Kidney epithelial cell (primary cell): Measurements from ENCODE around the gene EPB41L1. TPM values are rescaled to one million over a fixed set of nuclear protein-coding genes. Genes with fewer than 3 reads are reported as not detected.

ENCODE experiments used
- DNase-seq: peaks from one replicate; pipeline ENCODE4 v3.0.0-alpha.2; 2010; ENCODE audit warnings: low read depth
- H3K27me3 ChIP-seq: 2 replicates; pipeline ENCODE4 v1.6.0; 2011; ENCODE audit warnings: low read length; ENCODE audit not compliant: control insufficient read depth, insufficient read depth
- H3K36me3 ChIP-seq: 2 replicates; pipeline ENCODE4 v1.5.1; 2011; ENCODE audit warnings: low read length; ENCODE audit not compliant: control insufficient read depth, insufficient read depth
- H3K4me3 ChIP-seq: 2 replicates; pipeline ENCODE4 v1.5.1; 2011; ENCODE audit warnings: low read depth, mild to moderate bottlenecking, control low read depth, low read length
- CTCF ChIP-seq: IDR thresholded peaks from 2 replicates; pipeline ENCODE4 v1.5.1; 2011; ENCODE audit warnings: mild to moderate bottlenecking, moderate library complexity, low read length, control low read depth, inconsistent platforms; ENCODE audit not compliant: insufficient read depth, poor library complexity, severe bottlenecking
- total RNA-seq: library from RNA; depleted of rRNA; stranded (reverse); fragments of >200 nt; gene quantifications from 2 replicates; pipeline ENCODE4 v1.2.3, GENCODE V29; 2015

EPB41L1 gene
- total RNA-seq, 1 donor from 2014 or later = 25.0 TPM

GRCh38 chr20:36197271-36197670 lies 42.7 kb downstream of the EPB41L1 start:
- no peak for TF ChIP-seq CTCF
- H3K36me3 ChIP-seq = no peaks in the 10 kb centered on the region
- H3K27me3 ChIP-seq = no peaks in the 10 kb centered on the region
- no peak overlapping the region for H3K4me3 ChIP-seq
- DNase-seq = no peak

- no peaks in the 10 kb centered on the region for H3K27me3 ChIP-seq
- DNase-seq = peak; percentile 32
- no peak overlapping the region for H3K4me3 ChIP-seq
- no peaks in the 10 kb centered on the region for H3K36me3 ChIP-seq
- peak; percentile 95 for TF ChIP-seq CTCF
Observed at GRCh38 chr20:36199345-36200257, 45.1 kb downstream of the EPB41L1 start.

GRCh38 chr20:36200451-36200850 lies 45.9 kb downstream of the EPB41L1 start:
- Histone ChIP-seq H3K36me3 (no peaks in the 10 kb centered on the region), H3K27me3 (no peaks in the 10 kb centered on the region), H3K4me3 (no peak overlapping the region)
- no peak for DNase-seq
- no peak for TF ChIP-seq CTCF

GRCh38 chr20:36201198-36201597 lies 46.7 kb downstream of the EPB41L1 start:
- Histone ChIP-seq H3K4me3 (no peak overlapping the region), H3K27me3 (no peaks in the 10 kb centered on the region), H3K36me3 (no peaks in the 10 kb centered on the region)
- no peak for TF ChIP-seq CTCF
- DNase-seq = no peak

- Histone ChIP-seq H3K4me3 (no peak overlapping the region), H3K27me3 (no peaks in the 10 kb centered on the region), H3K36me3 (no peaks in the 10 kb centered on the region)
- peak; percentile 99 for TF ChIP-seq CTCF
- DNase-seq = no peak
Observed at GRCh38 chr20:36202891-36203338, 48.4 kb downstream of the EPB41L1 start.
